HK-2 (cell line): ENCODE results near the gene MDP1.
A peak's percentile ranks its signal among the peaks of the same experiment; 100 is the strongest.
"Not testable (repeated sequence)": the region's sequence is repeated elsewhere in the genome, so short reads cannot be mapped to it uniquely, and the experiment has no call there.

Experiments used
- DNase-seq: peaks from one replicate; pipeline ENCODE4 v3.0.0-alpha.2; 2018; ENCODE audit not compliant: unreplicated experiment

MDP1 gene

GRCh38 chr14:24250354-24250753 lies 34.5 kb upstream of the MDP1 start:
- DNase-seq: no peak

- DNase-seq: no peak
Observed at GRCh38 chr14:24249230-24250021, 33.6 kb upstream of the MDP1 start.

- DNase-seq: no peak
Observed at GRCh38 chr14:24247422-24247821, 31.6 kb upstream of the MDP1 start.

- no peak for DNase-seq
Observed at GRCh38 chr14:24246765-24247212, 30.9 kb upstream of the MDP1 start.

- DNase-seq: not testable (repeated sequence)
Observed at GRCh38 chr14:24245350-24245749, 29.5 kb upstream of the MDP1 start.

GRCh38 chr14:24243336-24243836 lies 27.5 kb upstream of the MDP1 start:
- DNase-seq: peak; percentile 65

GRCh38 chr14:24241829-24242443 lies 26.1 kb upstream of the MDP1 start:
- DNase-seq: peak; percentile 91

GRCh38 chr14:24240110-24240918 lies 24.4 kb upstream of the MDP1 start:
- DNase-seq: no peak

- no peak for DNase-seq
Observed at GRCh38 chr14:24238527-24239037, 22.7 kb upstream of the MDP1 start.

GRCh38 chr14:24238123-24238522 lies 22.3 kb upstream of the MDP1 start:
- no peak for DNase-seq

- DNase-seq: no peak
Observed at GRCh38 chr14:24237463-24237955, 21.6 kb upstream of the MDP1 start.

- no peak for DNase-seq
Observed at GRCh38 chr14:24236689-24237462, 21.0 kb upstream of the MDP1 start.

- no peak for DNase-seq
Observed at GRCh38 chr14:24235804-24236688, 20.2 kb upstream of the MDP1 start.

GRCh38 chr14:24234095-24235005 lies 18.5 kb upstream of the MDP1 start:
- no peak for DNase-seq

- DNase-seq: no peak
Observed at GRCh38 chr14:24233538-24233866, 17.6 kb upstream of the MDP1 start.

- DNase-seq: no peak
Observed at GRCh38 chr14:24232645-24233537, 17.0 kb upstream of the MDP1 start, which contains the start of gene GMPR2. GMPR2 (plus strand) TSS chr14:24232929; CDS start chr14:24233254, 325 bp downstream.

GRCh38 chr14:24232121-24232644 lies 16.3 kb upstream of the MDP1 start, which contains the start of gene NEDD8:
NEDD8 (minus strand) TSS chr14:24232367; CDS start chr14:24232267, 100 bp downstream.
- peak; percentile 88 for DNase-seq
